HG02798 (cell line): ENCODE measurements around the gene LAMC1.

ENCODE experiments used
- ATAC-seq: cut with Tn5 transposase; IDR thresholded peaks from one replicate; pipeline ENCODE4 v1.9.1; 2021; ENCODE audit warnings: mild to moderate bottlenecking; ENCODE audit not compliant: unreplicated experiment, poor library complexity

The LAMC1 gene

DNA sequence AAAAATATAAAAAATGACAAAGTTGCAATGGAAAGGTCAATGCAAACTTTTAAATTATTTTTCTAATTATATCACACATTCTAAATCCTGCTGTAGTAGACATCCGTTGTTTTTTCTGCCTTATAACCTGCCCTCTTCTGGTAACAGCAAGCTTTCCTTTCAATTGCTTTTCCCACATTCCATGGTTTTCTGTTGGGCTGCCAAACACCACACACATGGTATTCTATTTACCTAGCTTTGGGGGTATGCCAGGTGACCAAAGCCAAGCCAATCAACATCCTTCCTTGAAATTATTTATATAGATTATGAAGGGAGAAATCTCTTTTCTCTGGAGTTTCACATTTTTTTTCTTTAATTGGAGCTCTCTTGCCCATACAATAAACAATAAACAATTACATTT, 3.4 kb upstream of the LAMC1 start:
- no peak for ATAC-seq

DNA sequence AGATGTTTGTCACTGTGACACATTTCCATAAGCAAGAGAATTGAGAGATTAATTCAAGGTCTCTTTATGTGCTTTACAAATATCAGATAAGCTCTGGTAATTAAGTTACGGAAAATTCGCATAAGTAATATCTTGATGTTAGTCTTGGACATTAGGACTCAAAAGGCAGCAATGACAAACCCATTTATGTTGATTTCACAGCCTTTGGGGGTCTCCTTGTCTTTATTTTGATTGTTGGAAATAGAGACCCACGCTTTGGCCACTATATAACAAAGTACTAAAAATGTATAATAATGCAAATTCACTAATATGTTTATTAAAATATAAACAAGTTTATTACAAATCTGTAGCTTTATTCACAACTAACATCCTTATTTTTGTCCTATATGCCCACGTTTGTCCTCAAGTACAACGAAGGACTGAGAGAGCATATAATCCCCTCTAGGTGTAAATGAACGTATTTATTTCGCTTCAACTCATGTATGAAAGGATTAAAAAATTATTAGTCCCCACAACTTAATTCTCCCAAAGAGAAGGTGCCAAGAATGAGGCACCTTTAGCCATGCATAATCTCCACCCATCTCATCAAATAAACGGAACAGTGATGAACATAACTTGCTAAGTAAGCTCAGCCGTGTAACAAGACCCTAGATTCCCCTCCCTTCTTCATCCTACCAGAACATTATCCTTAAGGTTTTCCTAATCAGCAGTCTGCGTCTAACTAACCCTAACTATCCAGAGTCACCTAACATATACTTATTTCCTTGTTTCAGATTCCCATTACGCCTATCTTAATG, 1.6 kb upstream of the LAMC1 start:
- ATAC-seq = no peak

DNA sequence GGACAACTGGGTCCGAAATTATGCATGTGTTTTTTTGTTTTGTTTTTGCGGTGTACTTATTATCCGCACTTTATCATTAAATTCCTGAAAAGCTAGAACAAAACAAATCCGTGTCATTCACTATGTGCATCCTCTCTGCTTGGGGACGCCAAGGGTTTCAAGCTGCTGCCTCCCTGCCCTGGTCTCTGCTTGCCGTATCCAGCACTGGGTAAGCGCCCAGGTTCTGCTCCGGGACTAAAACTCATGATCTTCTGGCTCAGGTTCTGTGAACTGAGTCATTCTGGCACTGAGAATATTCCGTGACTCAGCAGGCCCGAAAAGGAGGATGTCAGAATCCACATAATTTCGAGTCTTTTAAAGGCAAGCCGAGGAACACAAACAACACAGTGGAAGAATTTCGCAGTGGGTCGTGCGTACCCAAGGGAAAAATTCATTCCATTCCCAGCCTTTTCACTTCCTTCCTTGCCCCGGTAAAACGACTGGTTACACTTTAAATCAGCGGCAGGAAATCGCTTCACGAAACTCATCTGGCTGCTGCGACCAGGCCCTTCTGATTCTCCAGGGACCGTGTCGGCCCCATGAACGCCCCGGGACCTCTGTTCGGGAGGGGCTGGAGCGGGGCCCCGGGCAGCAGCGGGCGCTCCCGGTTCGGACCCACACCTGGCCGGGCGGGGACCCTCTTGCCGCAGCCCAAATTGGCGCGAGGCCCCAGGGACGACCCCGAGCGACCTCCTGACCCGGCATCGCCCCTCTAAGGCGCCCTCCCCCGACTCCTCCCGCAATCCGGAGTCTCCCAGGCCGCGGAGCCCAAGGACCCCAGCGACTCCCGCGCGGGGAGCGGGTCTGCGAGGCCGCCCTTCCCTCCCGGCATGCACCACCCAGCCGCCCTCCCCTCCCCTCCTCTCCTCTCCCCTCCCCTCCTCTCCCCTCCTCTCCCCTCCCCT, 746 bp upstream of the LAMC1 start:
- ATAC-seq = peak; percentile 28

- ATAC-seq = peak; percentile 81
Measured at GRCh38 chr1:183023601-183024316, 539 bp downstream of the LAMC1 start.

GRCh38 chr1:183024317-183025009, 1.2 kb downstream of the LAMC1 start:
- ATAC-seq = no peak

DNA sequence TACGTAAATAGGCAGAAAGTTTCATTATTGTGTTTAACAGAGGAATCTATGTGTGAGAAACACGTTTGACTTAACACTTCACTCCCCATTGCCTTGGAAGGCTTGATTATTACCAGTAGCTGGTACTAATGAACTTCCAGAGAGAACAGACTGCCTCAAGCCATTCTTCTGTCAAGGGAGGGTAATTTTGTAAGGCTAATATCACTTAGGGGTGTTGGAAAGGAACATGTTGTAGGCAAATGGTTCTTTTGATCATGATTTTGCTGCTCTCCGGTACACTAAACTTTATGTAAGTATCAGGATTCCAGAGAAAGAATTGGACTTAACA, 1.8 kb downstream of the LAMC1 start:
- ATAC-seq = no peak

DNA sequence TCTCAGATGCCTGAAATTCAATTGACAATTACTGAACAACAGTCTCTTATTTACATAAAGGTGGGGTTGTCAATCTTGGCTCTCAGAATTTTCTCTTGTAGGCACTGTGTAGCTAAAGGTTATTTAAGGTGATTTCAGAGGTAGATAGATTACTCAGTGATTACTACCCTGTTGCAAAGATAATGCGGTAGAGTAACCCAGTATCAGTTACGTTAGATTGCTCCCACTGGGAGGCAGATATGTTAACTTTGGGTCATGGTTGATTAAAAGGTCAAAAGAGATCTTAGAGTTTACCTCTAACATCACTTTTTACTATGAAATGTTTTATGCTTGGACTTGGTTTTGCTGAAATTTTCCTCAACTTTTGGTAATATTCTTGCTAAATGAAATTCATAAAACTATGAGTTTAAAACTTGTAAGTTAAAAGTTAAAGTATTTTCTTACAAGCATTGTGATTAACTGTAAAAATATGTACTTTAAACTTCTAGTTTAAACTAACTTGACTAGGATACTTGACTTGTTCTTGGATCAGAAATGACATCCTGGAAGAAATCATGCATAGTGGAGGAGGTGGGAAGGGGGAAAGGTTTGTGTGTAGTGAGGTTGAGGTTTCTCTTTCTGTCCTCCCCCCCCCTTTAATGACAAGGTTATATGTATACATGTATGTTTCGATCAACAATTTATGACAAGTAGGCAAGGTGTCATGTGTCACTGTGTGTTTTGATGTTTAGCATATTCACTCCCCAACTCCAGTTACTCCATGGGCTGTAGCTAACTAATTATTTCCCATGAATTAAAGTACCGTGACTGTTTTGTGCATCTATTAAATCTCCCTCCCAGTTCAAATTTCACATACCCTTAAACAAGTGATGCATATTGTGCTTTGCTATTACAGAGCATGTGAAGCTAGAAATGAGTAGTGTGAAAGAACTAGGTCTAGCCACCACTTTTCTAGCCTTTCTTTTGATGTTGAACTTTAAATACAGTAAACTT, 2.9 kb downstream of the LAMC1 start:
- ATAC-seq = no peak

DNA sequence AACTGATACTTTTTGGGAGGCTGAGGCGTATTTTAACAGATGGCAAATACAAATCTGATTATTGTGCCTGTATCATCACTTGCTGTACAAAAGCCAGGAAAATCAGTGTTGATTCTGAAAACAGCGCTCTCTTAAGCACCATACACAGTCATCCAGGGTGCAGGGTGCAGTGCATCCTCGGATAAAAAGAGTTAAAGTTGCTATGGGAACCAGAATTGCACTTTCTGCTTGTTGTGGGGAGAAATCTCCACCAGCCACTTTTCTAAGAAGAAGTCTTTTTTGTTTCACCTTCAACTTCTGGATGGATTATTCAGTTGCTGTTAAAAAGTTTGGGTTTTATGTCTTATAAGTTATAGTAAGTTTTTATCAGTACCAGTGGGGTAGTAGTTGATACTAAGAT, 3.8 kb downstream of the LAMC1 start:
- ATAC-seq = no peak

DNA sequence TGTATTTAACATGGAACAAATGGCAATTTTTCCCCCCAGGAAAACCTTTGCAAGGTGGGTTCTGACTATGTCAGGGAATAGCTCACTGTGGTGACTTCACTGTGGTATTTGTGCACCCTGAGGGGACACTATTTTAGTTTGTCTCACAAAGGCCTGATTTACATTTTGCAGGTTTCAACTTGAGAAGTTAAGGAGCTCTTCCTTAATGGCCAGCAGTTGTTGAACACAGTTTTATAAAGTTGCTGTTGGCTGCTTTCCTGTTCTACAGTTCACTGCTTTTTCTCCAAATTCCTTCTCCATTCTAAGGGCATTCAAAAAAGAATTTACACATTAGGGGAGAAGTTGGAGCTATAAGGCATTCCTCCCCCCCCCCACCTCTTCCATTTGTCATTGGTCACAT, 4.6 kb downstream of the LAMC1 start:
- ATAC-seq = no peak

- ATAC-seq = no peak
Measured at GRCh38 chr1:183029591-183030000, 6.4 kb downstream of the LAMC1 start.

DNA sequence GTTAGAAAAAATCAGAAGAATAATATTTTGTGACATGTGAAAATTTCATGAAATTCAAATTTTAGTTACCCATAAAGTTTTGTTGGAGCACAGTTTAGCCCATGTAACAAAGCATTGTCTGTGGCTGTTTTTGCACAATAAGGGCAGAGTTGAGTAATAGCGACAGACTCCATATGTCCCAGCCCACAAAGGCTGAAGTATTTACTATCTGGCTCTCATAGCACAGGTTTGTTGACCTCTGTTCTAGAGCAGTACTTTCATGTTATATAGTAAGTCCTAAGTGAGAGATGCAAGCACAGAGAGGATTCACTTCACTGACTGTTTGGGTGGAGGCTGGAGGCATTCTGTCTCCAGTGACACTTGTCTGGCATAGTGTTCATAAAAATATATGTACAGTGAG, 6.8 kb downstream of the LAMC1 start:
- ATAC-seq = no peak

DNA sequence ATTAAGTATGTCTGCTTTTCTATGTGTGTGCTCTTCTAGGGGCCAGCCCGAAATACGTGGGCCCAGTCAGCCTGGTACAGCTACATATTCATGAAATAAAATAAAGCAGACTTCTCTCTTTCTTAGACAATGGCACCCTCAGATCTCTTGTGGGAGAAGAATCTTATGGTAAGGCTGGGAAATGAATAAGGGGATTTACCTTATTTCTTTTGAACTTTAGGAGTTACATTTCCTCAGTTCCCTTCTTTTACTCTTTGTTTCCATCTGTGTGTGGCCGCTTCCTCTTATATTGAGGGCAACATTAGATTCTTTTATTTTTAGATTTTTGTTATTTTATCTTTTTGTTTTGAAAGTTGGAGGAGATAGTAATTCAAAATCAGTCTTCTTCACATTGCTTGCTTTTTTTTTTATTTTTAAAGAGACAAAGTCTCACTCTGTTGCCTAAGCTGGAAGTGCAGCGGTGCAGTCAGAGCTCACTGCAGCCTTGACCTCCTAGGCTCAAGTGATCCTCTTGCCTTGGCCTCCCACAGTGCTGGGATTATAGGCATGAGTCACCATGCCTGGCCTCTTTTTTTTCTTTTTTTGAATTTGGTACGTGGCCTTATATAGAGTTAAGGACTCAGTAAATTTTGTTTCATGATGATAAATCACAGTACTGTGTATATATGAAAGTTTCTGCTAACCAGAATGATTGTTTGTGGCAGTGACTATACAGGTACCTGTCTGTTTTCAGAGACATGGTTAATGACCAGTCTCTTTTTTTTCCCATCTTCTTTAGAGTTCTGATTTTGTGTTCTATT, 9.1 kb downstream of the LAMC1 start:
- ATAC-seq = no peak

DNA sequence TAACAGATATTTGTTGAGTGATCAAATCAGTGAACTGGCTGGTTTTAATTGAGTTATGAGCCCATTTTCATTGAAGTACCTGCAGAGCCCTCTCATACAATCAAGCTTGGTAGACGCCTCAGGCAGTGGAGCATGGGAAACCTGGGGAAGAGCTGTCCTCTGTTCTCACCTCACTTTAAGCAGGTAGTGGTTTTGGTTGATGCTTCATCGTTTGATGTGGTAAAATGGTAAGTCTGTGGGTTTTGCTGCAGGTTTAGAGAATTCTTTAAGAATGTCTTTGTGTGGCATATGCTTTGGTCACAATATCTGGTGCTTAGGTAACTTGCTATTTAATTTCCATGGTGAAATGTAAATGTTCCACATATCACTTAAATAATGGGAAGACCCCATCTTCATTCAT, 10.0 kb downstream of the LAMC1 start:
- ATAC-seq = no peak

DNA sequence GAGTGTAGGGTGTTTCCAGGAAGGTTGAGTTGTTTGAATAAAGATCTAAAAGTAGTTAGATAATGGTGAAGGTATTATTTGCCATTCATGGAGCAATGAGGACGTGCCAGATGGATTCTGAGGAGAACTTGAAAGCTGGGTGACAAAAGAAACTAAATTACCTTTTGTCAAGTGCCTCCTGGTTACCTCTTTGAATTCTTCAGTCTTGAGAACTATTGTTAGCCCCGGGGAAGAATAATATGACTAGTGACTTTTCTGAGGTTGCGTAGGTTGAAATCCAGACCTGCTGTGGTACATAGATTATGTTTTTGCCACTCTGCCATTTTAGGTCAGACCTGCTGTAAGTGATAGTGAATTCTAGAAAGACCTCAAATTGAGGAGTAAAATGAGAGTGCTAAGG, 11.5 kb downstream of the LAMC1 start:
- no peak for ATAC-seq

GRCh38 chr1:183038333-183038866, 15.2 kb downstream of the LAMC1 start:
- ATAC-seq = no peak

- ATAC-seq = no peak
Measured at GRCh38 chr1:183038913-183039312, 15.7 kb downstream of the LAMC1 start.

DNA sequence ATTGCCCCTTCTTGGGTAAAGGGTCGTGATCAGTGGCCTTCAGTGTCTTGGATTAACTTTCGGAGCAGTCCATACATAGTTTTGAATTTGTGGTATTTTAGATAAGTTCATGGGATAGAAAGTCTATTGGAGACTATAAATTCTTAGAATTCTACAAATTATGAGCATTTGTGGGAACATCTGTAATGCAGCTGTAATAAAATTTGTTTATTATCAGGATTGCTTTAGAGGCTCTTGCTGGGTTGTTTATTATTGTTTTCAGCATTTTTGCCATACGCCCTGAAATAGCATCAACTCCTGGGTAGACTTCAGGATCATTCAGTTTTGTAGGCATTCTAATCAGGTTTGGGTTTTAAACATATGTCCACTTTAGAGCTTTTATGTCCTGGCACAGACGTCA, 16.1 kb downstream of the LAMC1 start:
- no peak for ATAC-seq

DNA sequence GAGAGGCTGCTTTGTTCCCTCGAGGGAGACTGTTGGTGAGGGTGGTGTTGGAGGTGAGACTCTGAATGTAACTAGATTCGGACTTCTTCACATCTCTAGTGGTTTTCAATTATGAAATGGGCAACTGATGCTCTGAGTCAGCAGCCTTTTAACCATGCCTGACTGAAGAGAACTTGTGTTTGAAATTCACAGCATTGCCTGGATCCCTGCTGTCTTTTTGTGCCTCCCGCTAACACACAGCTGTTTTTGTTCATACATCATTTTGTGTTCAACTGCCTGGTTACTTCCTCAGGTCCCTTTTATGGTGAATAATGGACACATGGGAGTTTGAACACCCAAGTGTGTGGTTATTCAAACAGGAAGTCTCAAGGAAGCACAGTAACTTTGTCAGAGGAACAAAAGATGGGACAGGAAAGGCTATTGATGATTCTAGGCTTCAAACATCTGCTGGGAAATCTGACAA, 16.8 kb downstream of the LAMC1 start:
- ATAC-seq = peak; percentile 41
